CD14-positive monocyte (primary cell): ENCODE results near the gene SLC17A1. TPM values are rescaled to one million over a fixed set of nuclear protein-coding genes. Genes with fewer than 3 reads are reported as not detected.

Source experiments
- DNase-seq, 3 donors: peaks; one replicate each; pipeline ENCODE4 v3.0.0-alpha.2; 2011 to 2022
- H2AFZ ChIP-seq: 2 replicates; pipeline ENCODE4 v1.6.0; 2012; ENCODE audit warnings: mild to moderate bottlenecking, low read depth, low read length, inconsistent platforms; ENCODE audit not compliant: insufficient read depth, poor library complexity, severe bottlenecking
- H3K27ac ChIP-seq, 2 donors: 1 replicate in 1 of 2; 2 replicates in 1 of 2; pipeline ENCODE4 v1.5.1; 2012 to 2013; ENCODE audit warnings: low read length in 2 of 2, control low read depth in 1 of 2, inconsistent platforms in 1 of 2, low read depth in 1 of 2, mild to moderate bottlenecking in 1 of 2
- H3K27me3 ChIP-seq, 2 donors: one replicate each; pipeline versions ENCODE4 v1.6.0 to v1.6.1; 2011 to 2013; ENCODE audit warnings: low read length in 2 of 2; ENCODE audit not compliant: control insufficient read depth in 2 of 2, insufficient read depth in 2 of 2
- H3K36me3 ChIP-seq, 2 donors: replicated peaks in 1 of 2; 1 replicate in 1 of 2; 2 replicates in 1 of 2; pipeline versions ENCODE4 v1.5.1 to v1.6.1; 2012 to 2013; ENCODE audit warnings: low read length in 2 of 2, control low read depth in 1 of 2, inconsistent platforms in 1 of 2, mild to moderate bottlenecking in 1 of 2; ENCODE audit not compliant: insufficient read depth in 2 of 2, control insufficient read depth in 1 of 2
- H3K4me1 ChIP-seq, 2 donors: 1 replicate in 1 of 2; 2 replicates in 1 of 2; pipeline versions ENCODE4 v1.5.1 to v1.6.1; 2012 to 2013; ENCODE audit warnings: low read length in 2 of 2, control low read depth in 1 of 2, inconsistent platforms in 1 of 2, mild to moderate bottlenecking in 1 of 2, moderate library complexity in 1 of 2; ENCODE audit not compliant: insufficient read depth in 2 of 2, control insufficient read depth in 1 of 2
- H3K4me2 ChIP-seq: replicated peaks from 2 replicates; pipeline ENCODE3; 2012; ENCODE audit warnings: low read length, moderate library complexity, mild to moderate bottlenecking; ENCODE audit not compliant: poor library complexity, severe bottlenecking; ENCODE audit errors: extremely low read depth
- H3K4me3 ChIP-seq, 3 experiments: fragments of 200-600 bp in 1 of 3; sonication (generic) in 1 of 3; replicated peaks in 1 of 3; 1 replicate in 2 of 3; 2 replicates in 1 of 3; pipeline ENCODE4 v1.5.1; 2011 to 2013; ENCODE audit warnings: low read length in 3 of 3, mild to moderate bottlenecking in 3 of 3, control low read depth in 2 of 3, low read depth in 2 of 3, inconsistent platforms in 1 of 3, moderate library complexity in 1 of 3
- H3K79me2 ChIP-seq: 2 replicates; pipeline ENCODE4 v1.6.0; 2012; ENCODE audit warnings: mild to moderate bottlenecking, control low read depth, inconsistent platforms, low read length, moderate library complexity; ENCODE audit not compliant: insufficient read depth
- H3K9ac ChIP-seq: 2 replicates; pipeline ENCODE4 v1.6.0; 2017; ENCODE audit warnings: low read length, mild to moderate bottlenecking; ENCODE audit not compliant: insufficient read depth, poor library complexity, severe bottlenecking
- H3K9me3 ChIP-seq, 2 donors: replicated peaks in 1 of 2; 1 replicate in 1 of 2; 2 replicates in 1 of 2; pipeline versions ENCODE4 v1.5.1 to v1.6.1; 2012 to 2013; ENCODE audit warnings: low read length in 2 of 2, control low read depth in 1 of 2; ENCODE audit not compliant: control insufficient read depth in 1 of 2, insufficient read depth in 1 of 2
- H4K20me1 ChIP-seq: 2 replicates; pipeline ENCODE4 v1.6.0; 2012; ENCODE audit warnings: mild to moderate bottlenecking, low read length, control low read depth, moderate library complexity; ENCODE audit not compliant: insufficient read depth
- H3K27ac Mint-ChIP-seq, 7 donors: one replicate each; pipeline ENCODE4 v1.8.0; 2020; ENCODE audit warnings: mild to moderate bottlenecking in 7 of 7, mixed read lengths in 7 of 7, moderate library complexity in 6 of 7, inconsistent platforms in 2 of 7
- H3K27me3 Mint-ChIP-seq, 3 donors: one replicate each; pipeline ENCODE4 v1.8.0; 2021 to 2022; ENCODE audit warnings: low read depth in 3 of 3, mild to moderate bottlenecking in 3 of 3, mixed read lengths in 3 of 3, moderate library complexity in 3 of 3, inconsistent platforms in 1 of 3
- H3K36me3 Mint-ChIP-seq, 2 donors: one replicate each; pipeline ENCODE4 v1.8.0; 2020; ENCODE audit warnings: mixed read lengths in 2 of 2, inconsistent platforms in 1 of 2, mild to moderate bottlenecking in 1 of 2
- H3K4me1 Mint-ChIP-seq: one replicate; pipeline ENCODE4 v1.8.0; 2020; ENCODE audit warnings: mild to moderate bottlenecking, mixed read lengths
- H3K4me3 Mint-ChIP-seq, 2 donors: one replicate each; pipeline ENCODE4 v1.8.0; 2020; ENCODE audit warnings: mild to moderate bottlenecking in 2 of 2, mixed read lengths in 2 of 2, moderate library complexity in 1 of 2
- H3K9me3 Mint-ChIP-seq, 7 donors: one replicate each; pipeline ENCODE4 v1.8.0; 2020 to 2022; ENCODE audit warnings: mixed read lengths in 7 of 7, mild to moderate bottlenecking in 6 of 7, moderate library complexity in 6 of 7, inconsistent platforms in 2 of 7
- WGBS: methylation state at CpG from one replicate; pipeline ENCODE4 v1.1.5; 2013; ENCODE audit warnings: missing lambda C conversion rate; ENCODE audit not compliant: insufficient coverage; 5-methylcytosine and 5-hydroxymethylcytosine counted together
- intact Hi-C, 2 donors: fragments of 100-400 bp; cut with micrococcal nuclease; formaldehyde crosslinking; loops; one replicate each; pipeline versions ENCODE4 v1.15.0 to v1.15.1; 2023
- polyA plus RNA-seq, 3 donors: library from polyadenylated mRNA; depleted of rRNA in 1 of 3; unstranded in 2 of 3; stranded (reverse) in 1 of 3; fragments of 300-500 nt in 2 of 3; fragments of >200 nt in 1 of 3; fragmentation: Illumina TruSeq in 2 of 3; gene quantifications; 1 replicate in 2 of 3; 2 replicates in 1 of 3; pipeline ENCODE4 v1.2.3, GENCODE V29; 2012 to 2021
- TF ChIP-seq, protein P1 (sequence below): fragments of 200-600 bp; IDR thresholded peaks from one replicate; pipeline ENCODE4 v1.8.0; 2022; ENCODE audit warnings: antibody characterized with exemption, mild to moderate bottlenecking

SLC17A1 gene
- polyA plus RNA-seq, 3 donors, result not detected

DNA sequence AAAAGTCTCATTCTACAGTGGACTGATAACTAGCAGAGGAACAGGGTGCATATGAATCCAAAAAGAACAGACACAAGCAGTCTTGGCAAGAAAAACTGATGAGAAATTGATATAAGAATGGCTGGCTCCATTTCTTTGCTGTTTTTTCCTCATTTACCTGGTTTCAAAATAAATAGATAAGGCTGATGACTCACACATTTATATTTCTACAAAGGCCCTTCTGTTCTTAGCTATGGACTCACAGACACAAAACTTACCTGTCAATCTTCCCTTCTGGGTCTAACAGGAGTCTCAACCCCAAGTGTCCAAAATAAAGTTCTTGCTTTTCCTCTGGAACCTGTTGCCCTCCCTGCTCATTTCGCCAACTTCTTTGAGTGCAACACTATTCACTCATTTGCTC, 76.4 kb downstream of the SLC17A1 start:
- Histone ChIP-seq H3K9me3 (no peaks in the 10 kb centered on the region), H3K4me3 (no peak overlapping the region), H3K27me3 (no peaks in the 10 kb centered on the region), H3K9ac (no peak overlapping the region), H3K79me2 (no peaks in the 10 kb centered on the region), H3K4me1 (no peaks in the 10 kb centered on the region), H3K27ac (no peak overlapping the region), H3K4me2 (no peak overlapping the region), H2AFZ (no peak overlapping the region), H3K36me3 (no peaks in the 10 kb centered on the region), H4K20me1 (no peaks in the 10 kb centered on the region)
- Mint-ChIP-seq H3K36me3 (no peaks in the 10 kb centered on the region), H3K9me3 (no peaks in the 10 kb centered on the region), H3K27me3 (no peaks in the 10 kb centered on the region), H3K4me1 (no peaks in the 10 kb centered on the region), H3K27ac (no peak overlapping the region), H3K4me3 (no peak overlapping the region)
- intact Hi-C loops, result no loop called here
- no CpG with 5 or more reads among the region's 1 CpG for WGBS
- no peak for DNase-seq
- TF ChIP-seq, protein P1, sequence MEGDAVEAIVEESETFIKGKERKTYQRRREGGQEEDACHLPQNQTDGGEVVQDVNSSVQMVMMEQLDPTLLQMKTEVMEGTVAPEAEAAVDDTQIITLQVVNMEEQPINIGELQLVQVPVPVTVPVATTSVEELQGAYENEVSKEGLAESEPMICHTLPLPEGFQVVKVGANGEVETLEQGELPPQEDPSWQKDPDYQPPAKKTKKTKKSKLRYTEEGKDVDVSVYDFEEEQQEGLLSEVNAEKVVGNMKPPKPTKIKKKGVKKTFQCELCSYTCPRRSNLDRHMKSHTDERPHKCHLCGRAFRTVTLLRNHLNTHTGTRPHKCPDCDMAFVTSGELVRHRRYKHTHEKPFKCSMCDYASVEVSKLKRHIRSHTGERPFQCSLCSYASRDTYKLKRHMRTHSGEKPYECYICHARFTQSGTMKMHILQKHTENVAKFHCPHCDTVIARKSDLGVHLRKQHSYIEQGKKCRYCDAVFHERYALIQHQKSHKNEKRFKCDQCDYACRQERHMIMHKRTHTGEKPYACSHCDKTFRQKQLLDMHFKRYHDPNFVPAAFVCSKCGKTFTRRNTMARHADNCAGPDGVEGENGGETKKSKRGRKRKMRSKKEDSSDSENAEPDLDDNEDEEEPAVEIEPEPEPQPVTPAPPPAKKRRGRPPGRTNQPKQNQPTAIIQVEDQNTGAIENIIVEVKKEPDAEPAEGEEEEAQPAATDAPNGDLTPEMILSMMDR, result no peak

DNA sequence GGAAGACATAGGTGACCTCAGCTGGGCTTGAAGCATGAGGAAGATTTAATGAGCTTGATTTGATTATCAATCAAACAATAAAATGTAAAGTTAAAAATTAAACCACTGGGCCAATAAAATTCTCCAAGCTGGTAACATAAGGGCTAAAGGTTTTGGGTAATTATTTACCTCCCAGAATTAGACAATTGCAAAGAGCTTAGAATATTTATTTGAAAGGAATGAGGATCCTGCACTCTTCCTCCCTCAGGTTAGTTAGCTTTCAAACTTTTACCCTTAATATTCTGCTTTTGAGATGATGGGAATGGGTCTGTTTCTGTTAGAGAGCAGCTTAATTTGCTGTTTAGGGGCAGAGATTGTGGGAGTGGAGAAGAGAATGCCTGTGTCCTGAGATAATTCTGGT, 77.3 kb downstream of the SLC17A1 start, which contains the start of gene SLC17A4:
TSS of gene SLC17A4 (plus strand) at position 208 of the 400 bp plus-strand sequence. CDS start 7,221 bp downstream, outside the sequence.
- Histone ChIP-seq H3K4me2 (no peak within 1 kb of the TSS), H3K79me2 (no peaks in the 10 kb centered on the region), H3K4me3 (no peak within 1 kb of the TSS), H3K36me3 (no peaks in the 10 kb centered on the region), H4K20me1 (no peaks in the 10 kb centered on the region), H3K27ac (no peak within 1 kb of the TSS), H3K4me1 (peaks cover 0 to 5% of the 10 kb centered on the region in 2 donors), H3K9ac (no peak within 1 kb of the TSS), H3K9me3 (no peaks in the 10 kb centered on the region), H2AFZ (no peak within 1 kb of the TSS), H3K27me3 (no peaks in the 10 kb centered on the region)
- Mint-ChIP-seq H3K9me3 (no peaks in the 10 kb centered on the region), H3K4me1 (peaks cover 4% of the 10 kb centered on the region), H3K27ac (no peak within 1 kb of the TSS), H3K27me3 (no peaks in the 10 kb centered on the region), H3K4me3 (no peak within 1 kb of the TSS), H3K36me3 (no peaks in the 10 kb centered on the region)
- no peak for DNase-seq
- TF ChIP-seq, protein P1, result no peak
- intact Hi-C loops, result no loop called here
